ENCODE data around the gene STX8.

The STX8 gene

GRCh38 chr17:9202532-9202931, 373.1 kb downstream of the STX8 start:
- intact Hi-C loops (cut with DNase I; ENCODE audit: low total_unique reads) = no loop called here
- Histone ChIP-seq H3K9me3 (no peaks in the 10 kb centered on the region), H3K27ac (no peak overlapping the region), H3K4me3 (no peak overlapping the region), H3K4me1 (peaks cover 0 to 22% (median 18%) of the 10 kb centered on the region in 4 donors), H3K36me3 (peaks cover 0 to 3% (median 0%) of the 10 kb centered on the region in 3 donors), H3K27me3 (no peaks in the 10 kb centered on the region)
- no peak for TF ChIP-seq CTCF (IDR thresholded peaks at IDR 0.05)
- DNase-seq = no peak

GRCh38 chr17:9200699-9201359, 374.8 kb downstream of the STX8 start:
- no peak for TF ChIP-seq CTCF (IDR thresholded peaks at IDR 0.05)
- Histone ChIP-seq H3K36me3 (peaks cover 0 to 3% (median 0%) of the 10 kb centered on the region in 3 donors), H3K27ac (no peak overlapping the region), H3K4me3 (no peak overlapping the region), H3K4me1 (peaks cover 0 to 10% (median 6%) of the 10 kb centered on the region in 4 donors), H3K27me3 (no peaks in the 10 kb centered on the region), H3K9me3 (no peaks in the 10 kb centered on the region)
- DNase-seq = no peak
- intact Hi-C loops (cut with DNase I; ENCODE audit: low total_unique reads) = no loop called here
